Progenitor cell of endocrine pancreas (in vitro differentiated cells): ENCODE data around the gene PRRX2. TPM values are rescaled to one million over a fixed set of nuclear protein-coding genes. Genes with fewer than 3 reads are reported as not detected.
"Not testable (repeated sequence)": the region's sequence is repeated elsewhere in the genome, so short reads cannot be mapped to it uniquely, and the experiment has no call there.

Source experiments
- DNase-seq: peaks from one replicate; pipeline ENCODE4 v3.0.0; 2021; ENCODE audit warnings: low spot score; ENCODE audit not compliant: unreplicated experiment
- H3K27ac Mint-ChIP-seq: 2 replicates; pipeline ENCODE4 v1.8.0; 2021; ENCODE audit warnings: mild to moderate bottlenecking, moderate library complexity, mixed read lengths
- H3K27me3 Mint-ChIP-seq: 2 replicates; pipeline ENCODE4 v1.8.0; 2021; ENCODE audit warnings: mixed read lengths
- H3K36me3 Mint-ChIP-seq: 2 replicates; pipeline ENCODE4 v1.8.0; 2022; ENCODE audit warnings: mixed read lengths; ENCODE audit not compliant: insufficient read depth
- H3K4me1 Mint-ChIP-seq: 2 replicates; pipeline ENCODE4 v1.8.0; 2021; ENCODE audit warnings: low read depth, mixed read lengths
- H3K4me3 Mint-ChIP-seq: 2 replicates; pipeline ENCODE4 v1.8.0; 2021; ENCODE audit warnings: low read depth, mild to moderate bottlenecking, moderate library complexity, mixed read lengths
- H3K9me3 Mint-ChIP-seq: 2 replicates; pipeline ENCODE4 v1.8.0; 2021; ENCODE audit warnings: low read depth, mixed read lengths
- total RNA-seq: library from RNA; stranded (reverse); gene quantifications from 2 replicates; pipeline ENCODE4 v1.2.1, GENCODE V29; 2021
- TF ChIP-seq, protein P1 (sequence below): fragments of 200-600 bp; sonication (generic); IDR thresholded peaks from one replicate; pipeline ENCODE4 v1.5.0; 2021; ENCODE audit warnings: antibody characterized with exemption, mild to moderate bottlenecking; ENCODE audit not compliant: unreplicated experiment

Gene PRRX2
- total RNA-seq, 1 donor from 2014 or later: 0.79 TPM

DNA sequence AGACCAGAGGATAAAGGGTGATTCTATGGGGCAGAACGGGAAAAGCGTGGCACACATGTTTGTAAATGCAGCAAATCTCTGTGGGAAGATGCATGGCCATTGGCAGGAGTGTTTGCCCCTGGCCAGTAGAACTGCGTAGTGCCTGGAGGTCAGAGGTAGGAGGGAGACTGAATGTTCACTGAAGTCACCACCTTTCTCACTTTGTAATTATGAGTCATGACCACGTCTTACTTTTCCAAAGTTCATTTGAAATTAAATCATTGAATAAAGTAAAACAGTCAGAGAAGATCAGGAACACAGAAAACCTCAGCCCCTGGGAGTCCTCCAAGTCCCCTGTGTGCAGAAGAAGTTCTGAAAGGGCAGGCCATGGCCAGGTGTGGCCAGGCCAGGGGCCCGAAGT lies 82.8 kb downstream of the PRRX2 start:
- Mint-ChIP-seq H3K4me1 (peaks cover 2% of the 10 kb centered on the region), H3K9me3 (no peaks in the 10 kb centered on the region), H3K4me3 (no peak overlapping the region), H3K27me3 (peaks cover 17% of the 10 kb centered on the region), H3K36me3 (no peaks in the 10 kb centered on the region), H3K27ac (no peak overlapping the region)
- DNase-seq: no peak
- TF ChIP-seq, protein P1, sequence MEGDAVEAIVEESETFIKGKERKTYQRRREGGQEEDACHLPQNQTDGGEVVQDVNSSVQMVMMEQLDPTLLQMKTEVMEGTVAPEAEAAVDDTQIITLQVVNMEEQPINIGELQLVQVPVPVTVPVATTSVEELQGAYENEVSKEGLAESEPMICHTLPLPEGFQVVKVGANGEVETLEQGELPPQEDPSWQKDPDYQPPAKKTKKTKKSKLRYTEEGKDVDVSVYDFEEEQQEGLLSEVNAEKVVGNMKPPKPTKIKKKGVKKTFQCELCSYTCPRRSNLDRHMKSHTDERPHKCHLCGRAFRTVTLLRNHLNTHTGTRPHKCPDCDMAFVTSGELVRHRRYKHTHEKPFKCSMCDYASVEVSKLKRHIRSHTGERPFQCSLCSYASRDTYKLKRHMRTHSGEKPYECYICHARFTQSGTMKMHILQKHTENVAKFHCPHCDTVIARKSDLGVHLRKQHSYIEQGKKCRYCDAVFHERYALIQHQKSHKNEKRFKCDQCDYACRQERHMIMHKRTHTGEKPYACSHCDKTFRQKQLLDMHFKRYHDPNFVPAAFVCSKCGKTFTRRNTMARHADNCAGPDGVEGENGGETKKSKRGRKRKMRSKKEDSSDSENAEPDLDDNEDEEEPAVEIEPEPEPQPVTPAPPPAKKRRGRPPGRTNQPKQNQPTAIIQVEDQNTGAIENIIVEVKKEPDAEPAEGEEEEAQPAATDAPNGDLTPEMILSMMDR: no peak

DNA sequence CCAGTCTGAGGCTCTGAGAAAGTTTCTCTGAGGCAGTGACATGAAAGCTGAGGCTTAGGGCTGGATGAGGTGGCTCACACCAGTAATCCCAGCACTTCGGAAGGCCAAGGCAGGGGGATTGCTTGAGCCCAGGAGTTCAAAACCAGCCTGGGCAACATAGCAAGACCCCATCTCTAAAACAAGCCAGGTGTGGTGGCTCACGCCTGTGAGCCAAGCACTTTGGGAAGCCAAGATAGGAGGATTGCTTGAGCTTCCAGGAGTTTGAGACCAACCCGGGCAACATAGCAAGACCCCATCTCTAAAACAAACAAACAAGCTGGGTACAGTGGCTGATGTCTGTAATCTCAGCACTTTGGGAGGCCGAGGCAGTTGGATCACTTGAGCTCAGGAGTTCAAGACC lies 83.6 kb downstream of the PRRX2 start:
- H3K36me3 Mint-ChIP-seq, H3K9me3 Mint-ChIP-seq, H3K4me3 Mint-ChIP-seq, H3K4me1 Mint-ChIP-seq, DNase-seq, H3K27ac Mint-ChIP-seq: not testable (repeated sequence)
- peaks cover 23% of the 10 kb centered on the region for H3K27me3 Mint-ChIP-seq

DNA sequence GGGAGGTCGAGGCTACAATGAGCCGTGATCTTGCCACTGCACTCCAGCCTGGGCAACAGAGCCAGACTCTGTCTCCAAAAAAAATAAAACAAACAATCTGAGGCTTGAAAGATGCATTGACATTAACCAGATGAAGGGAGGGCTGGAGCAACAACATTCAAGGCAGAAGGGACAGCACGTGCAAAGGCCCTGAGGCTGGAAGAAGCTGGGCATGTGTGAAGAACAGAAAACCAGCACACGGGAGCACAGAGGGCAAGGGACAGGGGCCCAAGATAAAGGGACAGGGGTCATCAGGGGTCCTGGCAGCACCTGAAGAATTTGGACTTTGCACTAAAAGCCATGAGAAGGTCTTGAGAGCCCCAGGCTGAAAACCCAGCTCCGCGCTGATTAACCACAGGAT lies 84.1 kb downstream of the PRRX2 start:
- TF ChIP-seq, protein P1: no peak
- no peak for DNase-seq
- H3K36me3 Mint-ChIP-seq: no peaks in the 10 kb centered on the region
- H3K27ac Mint-ChIP-seq: no peak overlapping the region
- H3K4me3 Mint-ChIP-seq: no peak overlapping the region
- H3K4me1 Mint-ChIP-seq: peaks cover 2% of the 10 kb centered on the region
- peaks cover 24% of the 10 kb centered on the region for H3K27me3 Mint-ChIP-seq
- H3K9me3 Mint-ChIP-seq: no peaks in the 10 kb centered on the region

- peaks cover 26% of the 10 kb centered on the region for H3K27me3 Mint-ChIP-seq
These were observed 84.7 kb downstream of the PRRX2 start for GRCh38 chr9:129750013-129750638.

GRCh38 chr9:129751841-129752801 lies 86.7 kb downstream of the PRRX2 start:
- Mint-ChIP-seq H3K27ac (no peak overlapping the region), H3K27me3 (peaks cover 35% of the 10 kb centered on the region), H3K36me3 (no peaks in the 10 kb centered on the region), H3K4me3 (no peak overlapping the region), H3K4me1 (peaks cover 2% of the 10 kb centered on the region), H3K9me3 (no peaks in the 10 kb centered on the region)
- DNase-seq: no peak
- TF ChIP-seq, protein P1: no peak

More at GRCh38 chr9:129750013-129750638, 84.7 kb downstream of the PRRX2 start:
- Mint-ChIP-seq H3K36me3 (no peaks in the 10 kb centered on the region), H3K27ac (no peak overlapping the region), H3K4me1 (peaks cover 2% of the 10 kb centered on the region), H3K4me3 (no peak overlapping the region), H3K9me3 (no peaks in the 10 kb centered on the region)
- TF ChIP-seq, protein P1: no peak
- DNase-seq: no peak
